B cell (primary cell): ENCODE data around the gene COL4A1. TPM values are rescaled to one million over a fixed set of nuclear protein-coding genes. Genes with fewer than 3 reads are reported as not detected.

Source experiments
- ATAC-seq: fragments of 200-7000 bp; cut with Tn5 transposase; one replicate; pipeline ENCODE4 v1.10.0; 2021; ENCODE audit warnings: low read depth, mild to moderate bottlenecking, moderate number of reproducible peaks, moderate library complexity
- CTCF ChIA-PET: fragments of 350-600 bp; sonication (Branson Sonifier 250); formaldehyde crosslinking; loops from one replicate; lab custom pipeline; 2021; ENCODE audit warnings: antibody characterized with exemption, inconsistent platforms; lab: Charles Lee
- POLR2A ChIA-PET: fragments of 350-600 bp; sonication (Branson Sonifier 250); formaldehyde crosslinking; loops from one replicate; lab custom pipeline; 2021; ENCODE audit warnings: antibody characterized with exemption; lab: Charles Lee
- DNase-seq: peaks from one replicate; pipeline ENCODE4 v3.0.0; 2013
- H2AFZ ChIP-seq: 2 replicates; pipeline ENCODE4 v1.6.1; 2012; ENCODE audit warnings: mild to moderate bottlenecking, low read depth, low read length; ENCODE audit not compliant: insufficient read depth, poor library complexity, severe bottlenecking
- H3K27ac ChIP-seq, 2 donors: 1 replicate in 1 of 2; 2 replicates in 1 of 2; pipeline ENCODE4 v1.5.1; 2012 to 2013; ENCODE audit warnings: low read length in 2 of 2, mild to moderate bottlenecking in 2 of 2, moderate library complexity in 1 of 2
- H3K27me3 ChIP-seq, 4 experiments: fragments of 200-600 bp in 1 of 4; sonication (generic) in 1 of 4; replicated peaks in 1 of 4; 1 replicate in 2 of 4; 2 replicates in 2 of 4; pipeline versions ENCODE4 v1.6.1 to v1.7.0; 2013 to 2016; ENCODE audit warnings: low read length in 3 of 4, mild to moderate bottlenecking in 2 of 4, mixed read lengths in 1 of 4, moderate library complexity in 1 of 4; ENCODE audit not compliant: insufficient read depth in 4 of 4, control insufficient read depth in 3 of 4; ENCODE audit errors: control extremely low read depth in 1 of 4
- H3K36me3 ChIP-seq, 2 experiments: replicated peaks in 1 of 2; 1 replicate in 1 of 2; 2 replicates in 1 of 2; pipeline versions ENCODE4 v1.6.1 to v1.7.1; 2013; ENCODE audit warnings: low read length in 1 of 2; ENCODE audit not compliant: insufficient read depth in 2 of 2, control insufficient read depth in 1 of 2; ENCODE audit errors: control extremely low read depth in 1 of 2, extremely low read depth in 1 of 2
- H3K4me1 ChIP-seq, 2 donors: fragments of 200-600 bp in 1 of 2; sonication (generic) in 1 of 2; 1 replicate in 1 of 2; 2 replicates in 1 of 2; pipeline versions ENCODE4 v1.5.1 to v1.6.1; 2013 to 2017; ENCODE audit warnings: low read length in 2 of 2; ENCODE audit not compliant: control insufficient read depth in 2 of 2, insufficient read depth in 2 of 2
- H3K4me2 ChIP-seq: replicated peaks from 2 replicates; pipeline ENCODE3; 2012; ENCODE audit warnings: mild to moderate bottlenecking, low read depth, low read length; ENCODE audit not compliant: poor library complexity, severe bottlenecking
- H3K4me3 ChIP-seq, 5 experiments: fragments of 200-600 bp in 1 of 5; sonication (generic) in 1 of 5; 1 replicate in 3 of 5; 2 replicates in 2 of 5; pipeline versions ENCODE4 v1.5.1 to v1.7.0; 2011 to 2016; ENCODE audit warnings: low read length in 4 of 5, mild to moderate bottlenecking in 4 of 5, low read depth in 2 of 5, control low read depth in 1 of 5, moderate library complexity in 1 of 5; ENCODE audit not compliant: insufficient read depth in 1 of 5; ENCODE audit errors: control extremely low read depth in 1 of 5, extremely low read depth in 1 of 5
- H3K79me2 ChIP-seq: fragments of 200-600 bp; sonication (generic); one replicate; pipeline ENCODE4 v1.6.0; 2016; ENCODE audit warnings: low read length; ENCODE audit not compliant: control insufficient read depth, insufficient read depth
- H3K9ac ChIP-seq: fragments of 200-600 bp; sonication (generic); 2 replicates; pipeline ENCODE4 v1.6.1; 2017; ENCODE audit warnings: mild to moderate bottlenecking, low read length, moderate library complexity
- H3K9me3 ChIP-seq, 3 donors: one replicate each; pipeline versions ENCODE4 v1.6.1 to v1.7.1; 2013; ENCODE audit warnings: low read length in 2 of 3; ENCODE audit not compliant: control insufficient read depth in 2 of 3, insufficient read depth in 1 of 3; ENCODE audit errors: control extremely low read depth in 1 of 3
- H4K20me1 ChIP-seq: 2 replicates; pipeline ENCODE4 v1.6.0; 2012; ENCODE audit warnings: mild to moderate bottlenecking, low read length; ENCODE audit not compliant: insufficient read depth, control insufficient read depth, poor library complexity, severe bottlenecking
- H3K27ac Mint-ChIP-seq: one replicate; pipeline ENCODE4 v1.8.0; 2021; ENCODE audit warnings: mixed read lengths
- H3K27me3 Mint-ChIP-seq: one replicate; pipeline ENCODE4 v1.8.0; 2021; ENCODE audit warnings: mixed read lengths
- H3K4me1 Mint-ChIP-seq: one replicate; pipeline ENCODE4 v1.8.0; 2021; ENCODE audit warnings: mixed read lengths
- H3K4me3 Mint-ChIP-seq: one replicate; pipeline ENCODE4 v1.8.0; 2021; ENCODE audit warnings: mixed read lengths
- H3K9me3 Mint-ChIP-seq: one replicate; pipeline ENCODE4 v1.8.0; 2022; ENCODE audit warnings: mixed read lengths; ENCODE audit not compliant: insufficient read depth
- EZH2 ChIP-seq: IDR thresholded peaks from 2 replicates; pipeline ENCODE4 v1.6.1; 2012; ENCODE audit warnings: borderline replicate concordance, low read depth, mild to moderate bottlenecking, moderate library complexity, low read length; ENCODE audit not compliant: insufficient read depth, poor library complexity, severe bottlenecking
- WGBS: methylation state at CpG from one replicate; pipeline ENCODE4 v1.1.5; 2013; ENCODE audit warnings: missing lambda C conversion rate; ENCODE audit not compliant: insufficient coverage; 5-methylcytosine and 5-hydroxymethylcytosine counted together
- intact Hi-C: fragments of 100-400 bp; cut with micrococcal nuclease; formaldehyde crosslinking; loops from one replicate; pipeline ENCODE4 v1.10.0; 2022
- polyA plus RNA-seq: library from polyadenylated mRNA; depleted of rRNA; stranded (reverse); fragments of >200 nt; gene quantifications from 2 replicates; pipeline ENCODE4 v1.2.3, GENCODE V29; 2012
- total RNA-seq, 2 donors: library from RNA; stranded (reverse); fragments of 120-200 nt in 1 of 2; gene quantifications; 1 replicate in 1 of 2; 2 replicates in 1 of 2; pipeline versions ENCODE4 v1.2.3 to v1.2.4, GENCODE V29; 2013 to 2022
- TF ChIP-seq, protein P1 (sequence below): fragments of 200-600 bp; IDR thresholded peaks from one replicate; pipeline ENCODE4 v1.8.0; 2022; ENCODE audit warnings: antibody characterized with exemption, mild to moderate bottlenecking

COL4A1 gene
- total and polyA plus RNA-seq, 2 donors (not counting 1 experiment from before 2014, with no cell fraction given), result not detected

GRCh38 chr13:110237875-110238817 lies 68.8 kb downstream of the COL4A1 start:
- Histone ChIP-seq H3K4me1 (no peaks in the 10 kb centered on the region), H4K20me1 (no peaks in the 10 kb centered on the region), H2AFZ (no peak overlapping the region), H3K36me3 (no peaks in the 10 kb centered on the region), H3K9me3 (no peaks in the 10 kb centered on the region), H3K4me3 (no peak overlapping the region), H3K4me2 (no peak overlapping the region), H3K9ac (no peak overlapping the region), H3K79me2 (no peaks in the 10 kb centered on the region), H3K27ac (no peak overlapping the region), H3K27me3 (peaks cover 0 to 6% (median 0%) of the 10 kb centered on the region in 4 experiments)
- POLR2A ChIA-PET, result no interaction called here
- ATAC-seq (no peak), DNase-seq (no peak)
- H3K4me1 Mint-ChIP-seq, result no peaks in the 10 kb centered on the region
- no peak overlapping the region for H3K4me3 Mint-ChIP-seq
- H3K9me3 Mint-ChIP-seq, result no peaks in the 10 kb centered on the region
- WGBS, result 52% methylated on average over 3 of the region's 5 CpGs
- no peak for TF ChIP-seq EZH2
- TF ChIP-seq, protein P1, sequence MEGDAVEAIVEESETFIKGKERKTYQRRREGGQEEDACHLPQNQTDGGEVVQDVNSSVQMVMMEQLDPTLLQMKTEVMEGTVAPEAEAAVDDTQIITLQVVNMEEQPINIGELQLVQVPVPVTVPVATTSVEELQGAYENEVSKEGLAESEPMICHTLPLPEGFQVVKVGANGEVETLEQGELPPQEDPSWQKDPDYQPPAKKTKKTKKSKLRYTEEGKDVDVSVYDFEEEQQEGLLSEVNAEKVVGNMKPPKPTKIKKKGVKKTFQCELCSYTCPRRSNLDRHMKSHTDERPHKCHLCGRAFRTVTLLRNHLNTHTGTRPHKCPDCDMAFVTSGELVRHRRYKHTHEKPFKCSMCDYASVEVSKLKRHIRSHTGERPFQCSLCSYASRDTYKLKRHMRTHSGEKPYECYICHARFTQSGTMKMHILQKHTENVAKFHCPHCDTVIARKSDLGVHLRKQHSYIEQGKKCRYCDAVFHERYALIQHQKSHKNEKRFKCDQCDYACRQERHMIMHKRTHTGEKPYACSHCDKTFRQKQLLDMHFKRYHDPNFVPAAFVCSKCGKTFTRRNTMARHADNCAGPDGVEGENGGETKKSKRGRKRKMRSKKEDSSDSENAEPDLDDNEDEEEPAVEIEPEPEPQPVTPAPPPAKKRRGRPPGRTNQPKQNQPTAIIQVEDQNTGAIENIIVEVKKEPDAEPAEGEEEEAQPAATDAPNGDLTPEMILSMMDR, result no peak
- intact Hi-C loops, result no loop called here
- peaks cover 22% of the 10 kb centered on the region for H3K27me3 Mint-ChIP-seq
- H3K27ac Mint-ChIP-seq, result no peak overlapping the region
- CTCF ChIA-PET, result interaction anchor here (1.3 to 3.7 kb wide), 2 partner anchors 8 to 16 kb away, joined by 4 to 17 read pairs; no protein-coding TSS in a partner anchor

DNA sequence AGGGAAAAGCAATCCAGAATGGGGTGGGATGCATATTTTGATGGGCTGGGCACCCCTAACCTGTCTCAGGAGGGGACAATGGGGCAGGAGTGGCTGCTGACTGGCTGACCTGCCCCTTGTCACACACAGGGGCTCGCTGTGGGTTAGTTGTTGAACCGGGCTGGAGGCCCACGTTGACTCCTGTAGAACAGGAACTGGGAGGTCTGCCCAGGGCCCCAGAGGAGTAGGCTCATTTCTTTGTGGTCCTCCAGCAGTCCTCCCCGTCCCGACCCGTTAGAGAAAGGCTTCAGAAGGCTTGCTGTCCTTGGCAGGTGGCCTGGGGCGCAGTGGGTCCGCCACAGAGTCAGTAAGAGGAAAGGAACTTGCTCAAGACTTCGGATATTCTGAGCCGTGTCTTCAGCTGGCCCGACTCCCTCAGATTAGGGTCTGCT lies 70.1 kb downstream of the COL4A1 start:
- ATAC-seq, result no peak
- Mint-ChIP-seq H3K27ac (no peak overlapping the region), H3K4me1 (no peaks in the 10 kb centered on the region), H3K27me3 (peaks cover 27% of the 10 kb centered on the region), H3K4me3 (no peak overlapping the region), H3K9me3 (no peaks in the 10 kb centered on the region)
- Histone ChIP-seq H3K4me1 (no peaks in the 10 kb centered on the region), H3K4me2 (no peak overlapping the region), H2AFZ (no peak overlapping the region), H4K20me1 (no peaks in the 10 kb centered on the region), H3K4me3 (no peak overlapping the region), H3K36me3 (no peaks in the 10 kb centered on the region), H3K9ac (no peak overlapping the region), H3K27me3 (peaks cover 0 to 6% (median 0%) of the 10 kb centered on the region in 4 experiments), H3K79me2 (no peaks in the 10 kb centered on the region), H3K9me3 (no peaks in the 10 kb centered on the region), H3K27ac (no peak overlapping the region)
- intact Hi-C loops, result no loop called here
- ChIA-PET POLR2A (no interaction called here), CTCF (interaction anchor here (3.7 kb wide), 1 partner anchor 14 kb away, joined by 17 read pairs; no protein-coding TSS in a partner anchor)
- 68% methylated on average over 11 of the region's 11 CpGs for WGBS
- DNase-seq, result no peak
- TF ChIP-seq, protein P1, result no peak
- TF ChIP-seq EZH2, result no peak
